H1 (cell line): ENCODE data around the gene STAMBPL1. TPM values are rescaled to one million over a fixed set of nuclear protein-coding genes. Genes with fewer than 3 reads are reported as not detected.

ENCODE experiments used
- RAD21 ChIP-seq, 2 experiments: IDR thresholded peaks in 1 of 2; conservative IDR thresholded peaks in 1 of 2; 2 replicates each; pipeline ENCODE4 v1.6.1; 2011; ENCODE audit warnings: low read depth in 2 of 2, low read length in 2 of 2, improper control_type of control experiment in 1 of 2, inconsistent platforms in 1 of 2, mild to moderate bottlenecking in 1 of 2, moderate library complexity in 1 of 2
- SIN3A ChIP-seq, 2 experiments: IDR thresholded peaks in 1 of 2; conservative IDR thresholded peaks in 1 of 2; 2 replicates each; pipeline ENCODE4 v1.6.1; 2011 to 2012; ENCODE audit warnings: low read length in 2 of 2, improper control_type of control experiment in 1 of 2, low read depth in 1 of 2, mild to moderate bottlenecking in 1 of 2
- SIX5 ChIP-seq: IDR thresholded peaks from 2 replicates; pipeline ENCODE4 v1.6.1; 2011; ENCODE audit warnings: mild to moderate bottlenecking, low read depth, low read length
- SUZ12 ChIP-seq: fragments of 200-600 bp; sonication (generic); IDR thresholded peaks from 2 replicates; pipeline ENCODE4 v1.6.1; 2012; ENCODE audit warnings: mild to moderate bottlenecking, inconsistent platforms, low read length, moderate library complexity, mixed read lengths
- polyA plus RNA-seq, 7 experiments: library from polyadenylated mRNA; depleted of rRNA in 3 of 7; stranded (reverse) in 5 of 7; unstranded in 2 of 7; fragments of >200 nt in 5 of 7; fragments of 200-250 nt in 2 of 7; gene quantifications; 1 replicate in 5 of 7; 2 replicates in 1 of 7; 4 replicates in 1 of 7; pipeline versions ENCODE4 v1.2.1 to v1.2.3, GENCODE V29; 2011 to 2013; ENCODE audit warnings: missing spikeins in 2 of 7, mixed read lengths in 2 of 7
- total RNA-seq: library from RNA; stranded (reverse); fragmentation: NEBNext Ultra II Directional; extraction: Animal tissue kit (Norgen Biotek cat#: 25700); gene quantifications from 2 replicates; pipeline ENCODE4 v1.2.1, GENCODE V29; 2021

The STAMBPL1 gene
- total and polyA plus RNA-seq, 2 of the 8 experiments (the other 6 are each of a cell fraction or from before 2014, with no cell fraction given): 5.5 TPM

DNA sequence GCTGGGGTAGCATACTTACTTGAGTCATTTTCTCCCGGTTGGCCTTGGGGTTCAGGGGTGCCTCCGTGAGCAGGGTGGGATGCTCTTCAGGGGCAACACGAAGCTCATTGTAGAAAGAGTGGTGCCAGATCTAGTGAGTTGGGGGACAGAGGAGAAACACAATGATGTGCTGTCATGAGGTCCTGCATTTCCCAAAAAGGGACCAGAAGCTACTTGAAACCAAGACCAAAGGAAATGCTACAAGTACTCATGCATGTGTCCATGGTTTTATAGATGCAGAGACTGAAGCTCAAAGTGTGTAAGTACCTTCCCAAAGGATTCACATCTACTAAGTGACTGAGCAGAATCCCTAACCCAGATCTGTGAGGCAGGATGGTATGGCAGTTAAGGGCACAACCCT lies 63.7 kb downstream of the STAMBPL1 start (continued):
- TF ChIP-seq SIN3A (conservative IDR thresholded peaks at IDR 0.05 in 1 of 2, IDR thresholded peaks at IDR 0.05 in 1 of 2; ENCODE audit: low read depth in 1 of 2, low read length in 2 of 2) (no peak), SIX5 (no peak), SUZ12 (no peak), RAD21 (IDR thresholded peaks at IDR 0.05 in 1 of 2, conservative IDR thresholded peaks at IDR 0.05 in 1 of 2; ENCODE audit: low read depth in 2 of 2, low read length in 2 of 2) (no peak)
- TF ChIP-seq, all 59 proteins: peak for 0
